ENCODE measurements around the gene GEMIN4.

- no peak for TF ChIP-seq CTCF (IDR thresholded peaks at IDR 0.05; ENCODE audit: control extremely low read depth in 1 of 3, insufficient read depth in 1 of 3, low read depth in 1 of 3, low read length in 3 of 3)
- TF ChIP-seq POLR2A (IDR thresholded peaks at IDR 0.05; ENCODE audit: control extremely low read depth in 1 of 2, low read depth in 2 of 2, low read length in 2 of 2), result no peak
- TF ChIP-seq BRCA1 (IDR thresholded peaks at IDR 0.05; ENCODE audit: low read depth, low read length), result no peak
- TF ChIP-seq ZNF274 (IDR thresholded peaks at IDR 0.05; ENCODE audit: borderline replicate concordance, extremely low read depth, low read length), result no peak
- no peak for TF ChIP-seq POLR2AphosphoS5 (IDR thresholded peaks at IDR 0.05; ENCODE audit: low read depth, low read length)
- no peak for TF ChIP-seq CHD2 (IDR thresholded peaks at IDR 0.05; ENCODE audit: low read length)
- TF ChIP-seq CHD1 (IDR thresholded peaks at IDR 0.05; ENCODE audit: low read depth, low read length), result no peak
- no peak for TF ChIP-seq GTF2F1 (IDR thresholded peaks at IDR 0.05; ENCODE audit: borderline replicate concordance, low read depth, low read length)
- no peak for TF ChIP-seq NRF1 (IDR thresholded peaks at IDR 0.05; ENCODE audit: low read depth, low read length)
- TF ChIP-seq HDAC6 (IDR thresholded peaks at IDR 0.05; ENCODE audit: low read depth, low read length), result no peak
- TF ChIP-seq KDM5A (IDR thresholded peaks at IDR 0.05; ENCODE audit: low read length), result no peak
- TF ChIP-seq GABPA (IDR thresholded peaks at IDR 0.05; ENCODE audit: borderline replicate concordance, insufficient read depth, low read length), result no peak
Observed at GRCh38 chr17:767076-767475, 15.0 kb upstream of the GEMIN4 start.
